HG02763 (cell line): ENCODE results near the gene LTBP3.

Experiments
- ATAC-seq: cut with Tn5 transposase; IDR thresholded peaks from one replicate; pipeline ENCODE4 v1.9.1; 2021; ENCODE audit warnings: mild to moderate bottlenecking, moderate library complexity; ENCODE audit not compliant: unreplicated experiment

The LTBP3 gene

DNA sequence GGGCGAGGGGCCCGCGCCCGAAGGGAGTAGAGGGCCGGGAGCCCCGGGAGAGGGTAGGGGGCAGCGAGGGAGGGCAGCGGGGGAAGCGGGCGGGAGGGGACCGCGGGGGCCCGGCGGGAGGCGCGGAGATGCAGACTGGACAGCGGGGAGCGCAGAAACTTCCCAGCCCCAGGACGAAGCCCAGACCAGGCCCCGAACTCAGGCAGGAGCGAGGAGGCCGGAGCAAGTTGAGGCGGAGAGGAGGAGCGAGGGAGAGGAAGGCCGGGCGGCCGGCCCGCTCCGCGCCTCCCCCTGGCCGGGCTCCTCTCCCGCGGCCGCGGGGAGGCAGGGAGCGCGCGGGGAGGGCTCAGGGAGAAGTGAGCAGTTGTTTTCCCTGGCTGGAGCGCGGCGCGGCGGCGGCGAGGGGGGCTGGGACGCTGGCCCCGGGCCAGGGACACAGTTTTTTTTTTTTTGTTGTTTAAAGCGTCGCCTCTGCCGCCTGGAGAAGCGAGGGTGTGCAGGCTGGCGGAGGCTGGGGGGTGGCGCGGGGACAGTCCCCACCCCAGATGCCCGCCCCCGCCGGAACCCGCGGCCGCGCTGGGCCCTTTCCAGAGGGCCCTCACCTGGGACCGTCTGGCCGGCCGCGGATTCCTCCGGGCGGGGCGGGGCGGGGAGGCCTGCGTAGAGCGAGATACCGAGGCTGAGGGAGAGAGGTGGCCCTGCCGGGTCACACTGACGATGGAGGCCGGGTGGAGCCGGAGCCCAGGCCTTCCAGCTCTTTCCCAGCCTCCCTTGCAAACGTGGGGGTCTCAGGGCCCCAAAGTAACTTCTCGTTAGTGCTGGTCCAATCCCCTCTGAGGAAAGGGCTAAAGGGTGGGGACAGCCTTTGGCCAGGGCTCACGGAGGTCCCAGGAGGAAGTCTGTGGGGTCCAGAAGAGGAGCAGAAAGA is at the start of gene LTBP3:
LTBP3 (minus strand) TSS at position 358 of the 928 bp plus-strand sequence. CDS start 400 bp downstream, outside the sequence.
- ATAC-seq, result no peak

- no peak for ATAC-seq
Measured at GRCh38 chr11:65606876-65607613, 48.9 kb upstream of the LTBP3 start.

DNA sequence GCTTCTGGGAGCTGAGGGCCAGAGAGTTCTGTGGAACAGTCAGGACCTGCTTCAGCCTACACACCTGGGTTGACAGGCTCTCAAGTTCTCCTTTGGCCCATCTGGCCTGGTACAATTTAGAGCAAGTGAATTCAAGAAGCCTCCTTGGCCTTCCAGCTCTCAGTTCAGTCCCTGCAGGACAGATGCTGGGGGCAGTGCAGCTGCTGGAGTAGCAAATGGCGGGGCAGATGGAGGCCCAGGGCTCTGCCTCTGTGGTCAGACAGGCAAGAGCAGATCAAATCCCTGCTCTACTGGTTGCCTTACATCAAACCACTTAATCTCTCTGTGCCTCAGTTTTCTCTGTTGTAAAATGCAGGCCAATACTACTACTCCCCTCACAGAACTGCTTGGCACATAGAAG is 46.1 kb upstream of the LTBP3 start:
- ATAC-seq, result no peak

DNA sequence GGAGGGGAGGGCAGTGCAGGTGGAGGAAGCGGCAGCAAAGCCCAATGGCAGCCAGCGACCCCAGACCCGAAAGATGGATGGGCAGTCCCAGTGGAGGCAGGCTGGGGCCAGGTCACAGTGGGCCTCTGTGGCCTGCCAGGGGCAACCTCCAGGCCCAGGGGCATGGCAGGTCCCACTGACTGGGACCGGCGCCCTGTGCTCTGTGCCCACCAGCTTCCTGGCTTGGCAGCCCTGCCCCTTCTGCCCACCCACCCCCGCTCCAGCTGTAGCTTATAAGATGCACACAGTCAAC is 41.7 kb upstream of the LTBP3 start:
- ATAC-seq, result no peak

DNA sequence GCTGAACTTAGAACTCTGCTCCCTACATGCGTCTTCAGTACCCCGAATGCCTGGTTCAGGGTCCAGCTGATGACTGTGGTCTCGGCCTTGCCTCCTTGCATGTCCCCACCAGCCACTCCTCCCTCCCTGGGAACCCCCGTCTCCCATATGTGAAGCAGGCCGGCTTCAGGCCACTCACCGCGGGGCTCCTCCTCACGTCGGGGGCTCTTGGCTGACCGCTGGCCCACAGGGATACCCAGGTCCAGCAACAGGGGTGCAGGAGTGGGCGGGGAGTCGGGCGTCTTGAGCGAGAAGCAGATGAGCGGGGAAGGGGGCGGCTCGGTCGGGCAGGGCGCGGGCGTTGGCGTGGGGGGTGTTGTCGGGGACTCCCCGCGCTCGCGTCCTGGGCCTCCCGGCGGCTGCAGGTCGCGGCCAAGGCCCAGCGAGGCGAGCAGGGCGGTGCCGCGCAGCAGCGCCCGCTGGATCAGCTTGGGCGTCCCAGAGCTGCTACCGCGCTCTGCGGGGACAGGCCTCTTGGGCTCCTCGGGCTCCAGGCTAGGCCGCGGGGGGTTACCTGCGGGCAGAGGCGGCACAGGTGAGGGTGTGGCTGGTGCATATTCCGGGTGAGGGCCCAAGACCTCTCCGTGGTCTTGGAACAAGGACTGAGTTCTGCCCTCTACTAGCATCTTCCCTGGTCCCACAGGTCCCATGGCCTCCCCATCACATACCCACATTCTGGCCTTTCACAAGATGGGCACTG is 41.2 kb upstream of the LTBP3 start:
- no peak for ATAC-seq

DNA sequence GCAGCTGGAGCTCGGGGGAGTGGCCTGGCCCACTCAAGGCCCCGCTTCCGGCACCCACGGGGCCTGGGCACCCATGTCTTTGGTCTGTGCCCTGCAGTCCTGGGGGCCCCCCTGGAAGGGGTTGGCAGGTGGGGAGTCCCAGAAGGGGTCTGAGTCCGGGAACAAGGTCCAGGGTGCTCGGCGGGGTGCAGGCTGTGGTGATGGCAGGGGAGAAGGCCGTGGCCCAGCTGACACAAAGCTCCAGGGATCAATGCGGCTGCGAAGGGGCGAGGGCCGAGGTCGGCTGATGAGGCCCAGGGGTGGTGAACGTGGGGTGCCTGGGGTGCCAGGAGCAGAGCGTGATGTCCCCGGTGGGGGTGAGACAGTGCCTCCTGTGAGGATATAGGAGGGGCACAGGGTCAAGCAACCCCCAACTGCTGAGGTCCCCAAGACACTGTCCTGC is 40.1 kb upstream of the LTBP3 start:
- no peak for ATAC-seq

DNA sequence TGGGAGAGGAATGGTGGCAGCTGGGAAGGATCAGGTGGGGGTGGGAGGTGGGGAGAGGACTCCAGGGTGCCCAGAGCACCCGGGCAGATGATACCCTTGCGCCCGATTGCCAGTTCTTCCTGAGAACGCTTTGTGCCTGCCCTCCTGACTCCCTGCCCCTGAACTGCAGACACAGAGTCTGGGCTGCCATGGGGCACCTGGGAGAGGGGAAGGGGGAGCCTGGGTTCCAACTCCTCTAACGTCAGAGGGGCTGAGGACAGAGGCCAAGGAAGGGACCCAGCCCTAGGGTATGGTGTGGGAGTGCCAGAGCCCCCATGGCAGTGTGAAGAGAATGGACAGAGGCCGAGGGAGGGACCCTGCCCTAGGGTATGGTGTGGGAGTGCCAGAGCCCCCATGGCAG is 38.4 kb upstream of the LTBP3 start:
- no peak for ATAC-seq

- ATAC-seq, result no peak
Measured at GRCh38 chr11:65595543-65596281, 37.6 kb upstream of the LTBP3 start, which contains the start of gene KCNK7. Gene KCNK7 (minus strand): TSS chr11:65595800. CDS start chr11:65595772, 28 bp downstream.

DNA sequence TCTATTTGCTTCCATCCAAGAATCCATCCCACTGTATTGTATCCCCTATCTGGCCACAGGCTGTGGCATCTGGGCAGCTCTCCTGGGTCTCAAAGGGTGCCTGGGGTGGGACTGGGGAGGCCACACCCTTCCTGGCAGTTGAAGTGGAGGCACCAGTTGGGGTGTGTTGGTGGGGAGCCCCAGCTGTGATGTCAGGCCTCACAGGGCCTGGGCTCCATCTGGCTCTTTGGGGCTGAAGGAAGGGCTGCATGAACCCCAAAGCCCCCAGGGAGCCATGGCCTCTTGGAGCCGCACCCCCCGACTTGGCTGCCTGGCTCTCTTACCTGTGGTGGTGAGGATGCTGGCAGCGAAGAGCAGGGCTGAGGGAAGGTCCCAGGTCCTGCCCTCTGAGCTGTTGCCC is 37.0 kb upstream of the LTBP3 start:
- no peak for ATAC-seq

GRCh38 chr11:65593518-65594414 is 35.6 kb upstream of the LTBP3 start:
- ATAC-seq, result no peak

- no peak for ATAC-seq
Measured at GRCh38 chr11:65592858-65593517, 34.8 kb upstream of the LTBP3 start.

DNA sequence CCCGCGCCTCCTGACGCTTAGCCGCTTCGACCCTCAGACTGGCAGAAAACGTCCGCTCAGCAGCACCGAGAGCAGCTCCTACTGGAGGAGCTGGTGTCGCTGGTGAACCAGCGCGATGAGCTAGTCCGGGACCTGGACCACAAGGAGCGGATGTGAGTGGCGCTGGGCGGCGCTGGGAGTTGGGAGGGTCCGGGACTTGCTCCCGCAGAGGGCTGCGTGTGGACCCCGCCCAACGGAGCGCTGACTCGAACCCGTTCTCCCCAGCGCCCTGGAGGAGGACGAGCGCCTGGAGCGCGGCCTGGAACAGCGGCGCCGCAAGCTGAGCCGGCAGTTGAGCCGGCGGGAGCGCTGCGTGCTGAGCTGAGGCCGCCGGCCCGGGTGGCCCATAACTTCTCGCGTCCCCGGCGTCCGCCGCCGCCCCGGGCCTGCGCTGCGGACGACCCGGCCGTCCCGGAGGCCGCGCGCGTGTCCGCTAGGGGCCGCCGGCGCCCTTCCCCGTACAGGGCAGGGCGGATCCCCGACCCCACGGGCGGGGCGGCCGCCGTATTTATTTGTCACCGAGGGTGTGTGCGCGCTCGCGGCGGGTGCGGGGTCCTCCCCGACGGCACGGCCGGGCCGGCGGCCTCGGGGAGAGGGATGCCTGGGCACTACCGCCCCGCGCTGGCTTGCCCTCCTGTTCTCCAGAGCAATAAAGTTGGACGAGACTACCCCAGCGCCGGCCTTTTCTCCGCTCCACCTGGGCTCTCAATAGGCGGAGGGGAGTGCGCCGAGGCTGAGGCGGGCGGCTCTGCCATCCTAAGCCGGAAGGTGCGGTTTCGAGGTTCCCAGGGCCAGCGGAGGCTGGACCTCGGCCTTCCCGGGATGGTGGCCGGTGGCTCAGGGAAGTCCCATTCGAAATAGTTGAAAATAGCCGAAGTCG is 34.0 kb upstream of the LTBP3 start:
- ATAC-seq, result no peak

DNA sequence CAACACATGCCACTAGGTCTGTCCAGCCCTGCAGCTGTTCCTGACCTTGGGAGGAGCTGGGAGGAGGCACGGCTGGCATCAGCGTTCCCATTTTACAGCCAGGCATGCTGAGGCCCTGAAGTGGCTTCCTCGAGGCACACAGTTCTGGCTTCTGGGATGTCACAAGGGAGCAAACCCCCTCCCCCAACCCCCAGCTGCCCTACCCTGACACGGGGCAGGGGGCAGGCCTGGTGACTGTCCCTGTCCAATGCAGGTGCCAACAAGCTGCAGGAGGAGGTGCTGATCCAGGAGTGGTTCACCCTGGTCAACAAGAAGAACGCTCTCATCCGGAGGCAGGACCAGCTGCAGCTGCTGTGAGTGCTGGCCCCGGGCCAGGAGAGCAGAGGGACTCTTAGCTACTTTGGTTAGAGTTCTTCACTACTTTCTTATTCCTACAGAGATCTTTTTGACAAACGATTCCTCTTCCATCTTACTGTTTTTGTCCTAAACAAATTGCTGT is 32.1 kb upstream of the LTBP3 start:
- no peak for ATAC-seq

- ATAC-seq, result no peak
Measured at GRCh38 chr11:65589444-65590239, 31.5 kb upstream of the LTBP3 start.

DNA sequence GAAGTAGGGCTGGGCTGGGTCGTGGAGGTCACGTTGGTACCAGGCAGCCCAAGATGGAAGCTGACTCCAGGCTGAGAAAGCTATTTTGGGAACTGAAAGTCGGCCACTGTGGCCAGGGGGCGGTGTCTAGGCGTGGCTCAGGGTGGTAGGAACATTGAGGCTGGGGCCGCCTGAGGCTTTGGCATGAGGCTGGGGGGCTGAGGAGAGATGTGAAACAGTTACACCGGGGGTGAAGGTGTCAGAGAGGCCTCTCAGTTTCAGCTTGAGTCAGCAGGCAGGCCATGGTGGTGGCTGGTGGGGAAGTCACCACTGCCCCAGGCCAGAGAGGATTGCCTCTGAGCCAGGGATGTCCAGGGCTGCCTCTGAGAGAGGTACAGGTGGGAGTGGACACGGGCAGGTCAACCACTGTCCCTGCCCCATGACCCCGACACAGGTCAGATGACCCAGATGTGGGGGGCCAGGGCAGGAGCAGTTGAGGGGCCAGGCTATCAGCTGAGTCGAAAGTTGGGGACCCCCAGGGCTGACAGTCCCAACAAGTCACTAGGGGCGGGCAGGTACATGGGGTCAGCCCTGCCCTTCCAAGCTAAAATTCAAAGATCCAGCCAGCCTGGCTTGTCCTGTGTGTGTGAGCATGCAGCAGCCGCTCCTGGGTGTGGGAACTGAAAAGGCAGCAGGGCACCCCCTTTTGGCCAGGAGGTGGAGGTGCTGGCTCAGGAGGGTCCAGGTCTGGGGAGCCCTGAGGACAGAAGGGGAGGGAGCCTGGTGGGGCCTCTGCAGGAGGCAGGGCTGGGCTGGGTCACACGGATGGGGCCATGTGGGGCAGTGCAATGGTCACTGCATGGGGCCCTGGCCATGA is 30.3 kb upstream of the LTBP3 start:
- peak; percentile 78 for ATAC-seq

- no peak for ATAC-seq
Measured at GRCh38 chr11:65586676-65587075, 28.5 kb upstream of the LTBP3 start.
